ENCODE measurements around the gene EMILIN2.

EMILIN2 gene

DNA sequence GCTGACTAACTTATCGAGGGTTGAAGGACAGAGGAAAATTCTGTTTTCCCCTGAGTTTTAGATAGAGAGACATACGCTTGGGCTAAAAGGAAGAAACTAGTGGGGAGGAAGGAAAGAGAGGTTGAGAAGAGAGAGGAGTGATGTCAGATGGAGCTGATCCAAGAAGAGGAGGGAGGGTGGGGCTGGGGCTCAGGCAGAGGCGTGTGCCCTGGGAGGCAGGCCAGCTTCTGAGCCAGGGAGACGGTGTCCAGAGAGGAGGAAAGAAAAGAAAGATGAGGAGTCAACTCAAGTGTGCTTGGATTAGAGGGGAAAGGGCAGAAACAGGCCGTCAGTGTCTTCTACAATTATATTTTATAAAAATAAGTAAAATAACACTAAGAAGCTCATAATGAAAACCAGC, 56.2 kb downstream of the EMILIN2 start:
- TF ChIP-seq, protein P1, sequence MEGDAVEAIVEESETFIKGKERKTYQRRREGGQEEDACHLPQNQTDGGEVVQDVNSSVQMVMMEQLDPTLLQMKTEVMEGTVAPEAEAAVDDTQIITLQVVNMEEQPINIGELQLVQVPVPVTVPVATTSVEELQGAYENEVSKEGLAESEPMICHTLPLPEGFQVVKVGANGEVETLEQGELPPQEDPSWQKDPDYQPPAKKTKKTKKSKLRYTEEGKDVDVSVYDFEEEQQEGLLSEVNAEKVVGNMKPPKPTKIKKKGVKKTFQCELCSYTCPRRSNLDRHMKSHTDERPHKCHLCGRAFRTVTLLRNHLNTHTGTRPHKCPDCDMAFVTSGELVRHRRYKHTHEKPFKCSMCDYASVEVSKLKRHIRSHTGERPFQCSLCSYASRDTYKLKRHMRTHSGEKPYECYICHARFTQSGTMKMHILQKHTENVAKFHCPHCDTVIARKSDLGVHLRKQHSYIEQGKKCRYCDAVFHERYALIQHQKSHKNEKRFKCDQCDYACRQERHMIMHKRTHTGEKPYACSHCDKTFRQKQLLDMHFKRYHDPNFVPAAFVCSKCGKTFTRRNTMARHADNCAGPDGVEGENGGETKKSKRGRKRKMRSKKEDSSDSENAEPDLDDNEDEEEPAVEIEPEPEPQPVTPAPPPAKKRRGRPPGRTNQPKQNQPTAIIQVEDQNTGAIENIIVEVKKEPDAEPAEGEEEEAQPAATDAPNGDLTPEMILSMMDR (IDR thresholded peaks at IDR 0.05) = no peak

DNA sequence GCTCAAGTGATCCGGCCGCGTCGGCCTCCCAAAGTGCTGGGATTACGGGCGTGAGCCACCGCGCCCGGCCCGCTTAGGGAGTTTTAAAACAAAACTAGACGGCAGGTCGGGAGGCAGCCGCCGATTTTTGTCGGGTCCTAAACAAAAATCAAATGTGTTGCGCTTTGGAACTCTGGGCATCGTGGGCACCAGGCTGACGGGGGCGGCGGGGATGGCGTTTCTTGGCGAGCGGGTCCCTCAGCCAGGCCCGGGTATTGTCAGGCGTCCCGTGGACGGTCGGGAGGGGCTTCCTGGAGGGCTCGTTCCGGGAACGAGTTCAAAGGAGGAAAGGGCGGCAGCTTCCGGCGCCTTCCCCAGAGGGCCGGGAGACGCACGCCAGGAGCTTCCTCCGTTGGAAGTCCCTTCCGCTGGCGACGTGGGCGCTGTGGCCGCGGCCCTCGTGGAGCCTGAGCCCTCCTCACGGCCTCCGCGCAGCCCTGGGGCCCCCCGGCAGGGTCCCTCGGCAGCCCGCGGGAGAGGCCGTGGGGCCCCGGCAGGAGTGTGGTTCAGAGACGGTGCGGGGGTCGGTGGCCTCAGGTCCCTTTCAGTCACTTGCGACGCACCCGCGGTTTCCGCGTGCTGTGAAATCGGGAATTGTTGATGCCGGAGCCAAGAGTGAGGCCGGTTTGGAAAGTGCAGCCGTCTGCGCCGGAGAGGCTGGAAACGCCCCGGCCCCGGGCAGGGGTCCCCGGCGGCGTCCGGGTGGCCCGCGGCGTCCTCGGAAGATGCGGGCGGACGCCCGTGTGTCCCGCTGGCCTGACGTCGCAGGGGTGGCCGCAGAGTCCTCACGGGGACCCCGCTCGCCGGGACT, 59.3 kb downstream of the EMILIN2 start:
- TF ChIP-seq, protein P1 (IDR thresholded peaks at IDR 0.05) = no peak

DNA sequence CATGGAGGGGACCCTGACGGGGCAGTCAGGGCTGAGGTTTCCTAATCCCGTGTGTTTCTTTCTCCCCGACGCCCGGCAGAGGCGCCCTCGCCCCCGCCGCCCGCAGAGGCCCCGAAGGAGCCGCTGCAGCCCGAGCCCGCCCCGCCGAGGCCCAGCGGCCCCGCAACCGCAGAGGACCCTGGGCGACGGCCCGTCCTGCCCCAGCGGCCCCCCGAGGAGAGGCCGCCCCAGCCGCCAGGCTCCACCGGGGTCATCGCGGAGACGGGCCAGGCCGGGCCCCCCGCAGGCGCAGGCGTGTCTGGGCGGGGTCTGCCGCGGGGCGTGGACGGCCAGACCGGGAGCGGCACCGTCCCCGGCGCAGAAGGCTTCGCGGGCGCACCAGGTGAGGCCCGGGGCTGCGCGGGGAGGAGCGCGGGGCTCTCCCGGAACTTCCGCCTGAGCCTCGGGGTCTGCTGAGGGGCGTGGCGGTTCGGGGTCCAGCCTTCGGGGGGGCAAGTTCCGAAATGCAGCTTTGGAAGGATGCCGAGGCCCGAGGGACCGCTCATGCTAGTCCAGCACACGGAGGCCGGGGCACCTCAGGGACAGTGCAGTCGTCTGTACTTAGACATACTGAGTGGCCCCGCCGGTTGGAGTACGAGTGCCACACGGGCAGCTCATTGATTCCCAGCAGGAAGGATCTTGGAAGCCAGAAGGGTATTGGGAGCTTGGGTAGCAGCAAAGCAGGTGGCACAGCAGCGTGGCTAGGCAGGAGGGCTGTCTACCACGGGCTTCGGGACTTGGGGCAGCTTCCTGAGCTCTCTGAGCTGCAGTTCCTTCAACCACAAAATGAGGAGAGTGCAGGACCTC, 60.1 kb downstream of the EMILIN2 start:
- TF ChIP-seq, protein P1 (IDR thresholded peaks at IDR 0.05) = no peak

DNA sequence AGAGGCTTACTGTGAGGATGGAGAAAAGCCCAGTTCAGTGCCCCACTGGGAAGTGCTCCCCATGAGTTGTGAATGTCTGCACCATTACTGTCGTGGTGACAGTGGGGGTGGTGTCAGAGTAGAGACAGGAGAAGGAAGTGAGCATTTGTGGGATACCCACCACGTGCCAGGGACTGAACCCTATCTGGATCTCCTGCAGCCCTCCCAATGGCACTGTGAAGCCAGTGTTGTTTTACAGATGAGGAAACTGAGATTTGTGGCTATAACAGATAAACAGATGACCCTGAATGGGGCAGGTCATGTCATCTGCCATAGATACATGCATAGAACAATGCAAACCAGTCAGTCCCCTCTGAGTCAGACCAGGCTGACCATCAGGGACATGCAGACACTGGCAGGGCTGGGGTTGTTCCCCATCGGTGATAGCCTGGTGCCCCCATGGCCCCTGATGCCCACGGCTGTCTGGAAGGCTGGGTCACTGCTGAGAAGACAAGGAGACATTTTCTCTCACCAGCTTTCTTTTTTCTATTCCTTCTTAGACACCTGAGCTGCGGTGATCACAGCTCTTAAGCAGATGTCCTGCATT, 60.8 kb downstream of the EMILIN2 start:
- TF ChIP-seq, protein P1 (IDR thresholded peaks at IDR 0.05) = no peak

DNA sequence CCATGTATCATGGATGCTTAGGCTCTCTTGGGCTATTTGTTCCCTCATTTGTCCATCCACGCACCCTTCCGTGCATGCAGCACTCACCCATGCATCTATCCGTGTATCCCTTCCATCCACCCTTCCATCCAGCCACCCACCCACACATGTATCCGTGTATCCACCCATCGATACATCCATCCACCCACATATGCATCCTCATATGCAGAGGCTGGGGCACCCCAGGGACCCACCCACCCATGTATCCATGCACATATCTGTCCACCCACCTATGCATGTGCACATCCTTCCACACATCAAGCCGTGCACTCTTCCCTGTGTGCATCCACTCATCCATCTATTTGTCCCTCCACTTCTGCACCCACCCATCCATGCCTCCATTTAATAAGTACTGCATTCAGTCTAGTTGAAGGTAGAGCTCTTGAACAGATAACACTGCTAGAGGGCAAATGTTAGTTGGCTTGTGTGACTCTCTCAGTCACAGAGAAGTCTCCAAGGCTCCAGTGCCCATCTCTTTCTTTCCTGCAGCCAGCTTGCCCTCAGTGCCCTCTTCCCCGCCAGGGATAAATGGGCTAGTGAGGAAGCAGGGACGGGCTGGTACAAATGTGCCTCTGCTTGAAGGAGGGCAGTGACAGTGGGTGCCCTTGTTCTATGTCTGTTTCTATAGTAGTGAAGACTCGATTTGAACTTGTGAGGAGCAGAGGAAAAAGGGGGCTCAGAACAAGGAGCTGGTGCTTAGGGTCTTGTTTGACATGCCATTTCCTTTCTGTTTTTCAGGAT, 61.5 kb downstream of the EMILIN2 start:
- TF ChIP-seq, protein P1 (IDR thresholded peaks at IDR 0.05) = no peak

DNA sequence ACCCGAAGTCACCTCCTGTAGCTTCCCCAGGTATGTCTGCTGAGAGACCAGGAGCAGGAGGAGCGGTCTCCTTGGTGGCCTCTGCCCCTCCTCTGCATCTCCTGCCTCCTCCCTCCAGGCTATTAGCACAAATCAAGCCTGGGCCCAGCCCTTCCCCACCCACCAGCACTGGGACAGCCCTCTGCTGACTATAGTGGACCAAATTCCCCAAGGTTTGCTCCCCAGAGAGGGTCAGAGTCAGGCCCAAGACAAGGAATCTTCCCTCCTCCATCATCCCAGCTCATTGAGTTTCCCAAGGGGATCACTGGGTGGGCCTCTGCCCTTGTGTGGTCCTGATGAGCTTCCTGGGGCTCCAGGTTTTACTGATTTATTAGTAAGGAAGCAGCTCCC, 62.1 kb downstream of the EMILIN2 start:
- TF ChIP-seq, protein P1 (IDR thresholded peaks at IDR 0.05) = no peak

Data from LNCAP (cell line).